ENCODE results near the gene DCP1A. TPM values are rescaled to one million over a fixed set of nuclear protein-coding genes. Genes with fewer than 3 reads are reported as not detected.

The DCP1A gene
- total RNA-seq, 4 donors from 2014 or later = 18.6 to 30.4 (median 23.4) TPM

- no peak for DNase-seq (ENCODE audit: low spot score)
- ATAC-seq (ENCODE audit: low FRiP score) = no peak
- TF ChIP-seq CTCF (IDR thresholded peaks at IDR 0.05) = no peak
Measured at GRCh38 chr3:53288214-53288613, 59.1 kb downstream of the DCP1A start.

DNA sequence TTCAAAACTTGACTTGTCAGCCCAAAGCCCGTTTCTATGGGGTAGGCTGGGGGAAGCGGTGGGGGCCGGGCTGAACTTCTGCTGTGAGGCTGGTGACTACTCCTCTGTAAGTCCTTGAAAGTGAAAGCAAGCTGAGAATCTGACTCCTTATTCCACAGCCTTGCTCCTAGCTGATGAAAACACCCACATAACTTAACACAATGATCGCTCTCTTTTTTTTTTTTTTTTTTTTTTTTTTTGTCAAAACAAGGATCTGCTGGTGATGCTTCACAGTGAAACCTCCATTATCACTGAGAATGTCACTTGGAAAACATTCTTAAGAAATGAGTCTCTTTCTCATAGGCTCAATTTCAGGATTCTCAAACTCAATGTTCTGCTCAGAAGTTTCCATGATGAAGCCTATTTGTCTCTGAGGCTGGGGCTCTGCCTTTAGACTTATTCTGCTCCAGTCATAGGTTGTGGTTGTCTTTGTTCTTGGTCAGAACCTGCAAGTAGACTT is 60.2 kb downstream of the DCP1A start:
- no peak for ATAC-seq (ENCODE audit: low FRiP score)
- DNase-seq (ENCODE audit: low spot score) = no peak
- no peak for TF ChIP-seq CTCF (IDR thresholded peaks at IDR 0.05)

DNA sequence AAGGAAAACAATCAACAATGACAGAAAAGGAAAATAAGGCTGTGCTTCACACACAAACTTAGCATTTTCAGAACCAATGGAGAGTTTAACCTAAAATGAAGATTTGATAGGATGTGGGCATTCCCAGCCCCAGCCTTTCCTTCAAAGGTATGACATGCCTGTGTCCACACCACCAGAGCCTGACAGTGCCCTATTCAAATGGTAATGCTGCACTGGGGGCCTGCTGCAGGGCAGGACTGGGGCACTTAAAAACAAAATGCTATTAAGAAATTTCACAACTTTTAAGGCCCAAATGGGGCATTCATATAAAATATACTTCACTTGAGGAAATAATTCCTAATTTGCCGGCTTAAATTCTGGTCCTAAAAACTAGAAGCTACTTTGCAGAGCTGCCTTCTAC is 60.6 kb downstream of the DCP1A start:
- no peak for ATAC-seq (ENCODE audit: low FRiP score)
- no peak for TF ChIP-seq CTCF (IDR thresholded peaks at IDR 0.05)

DNA sequence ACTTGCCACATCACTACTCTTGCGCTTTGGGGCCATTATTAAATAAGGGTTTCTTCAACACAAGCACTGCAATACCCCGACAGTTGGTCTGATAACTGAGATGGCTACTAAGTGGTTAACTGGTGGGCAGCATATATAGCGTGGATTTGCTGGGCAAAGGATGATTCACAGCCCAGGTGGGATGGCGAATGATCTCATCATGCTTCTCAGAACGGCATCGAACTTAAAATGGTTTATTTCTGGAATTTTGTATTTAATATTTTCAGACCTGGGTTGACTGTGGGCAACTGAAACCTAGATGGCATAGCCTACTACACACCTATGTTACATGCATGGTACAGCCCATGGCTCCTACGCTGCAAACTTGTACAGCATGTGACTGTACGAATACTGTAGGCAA is 64.8 kb downstream of the DCP1A start:
- TF ChIP-seq CTCF (IDR thresholded peaks at IDR 0.05) = no peak
- DNase-seq (ENCODE audit: low spot score) (no peak), ATAC-seq (ENCODE audit: low FRiP score) (no peak)

More for the DNA sequence above, 60.6 kb downstream of the DCP1A start:
- no peak for DNase-seq (ENCODE audit: low spot score)

GRCh38 chr3:53278667-53279066 is 68.7 kb downstream of the DCP1A start:
- no peak for TF ChIP-seq CTCF (IDR thresholded peaks at IDR 0.05)
- no peak for DNase-seq (ENCODE audit: low spot score)
- no peak for ATAC-seq (ENCODE audit: low FRiP score)

DNA sequence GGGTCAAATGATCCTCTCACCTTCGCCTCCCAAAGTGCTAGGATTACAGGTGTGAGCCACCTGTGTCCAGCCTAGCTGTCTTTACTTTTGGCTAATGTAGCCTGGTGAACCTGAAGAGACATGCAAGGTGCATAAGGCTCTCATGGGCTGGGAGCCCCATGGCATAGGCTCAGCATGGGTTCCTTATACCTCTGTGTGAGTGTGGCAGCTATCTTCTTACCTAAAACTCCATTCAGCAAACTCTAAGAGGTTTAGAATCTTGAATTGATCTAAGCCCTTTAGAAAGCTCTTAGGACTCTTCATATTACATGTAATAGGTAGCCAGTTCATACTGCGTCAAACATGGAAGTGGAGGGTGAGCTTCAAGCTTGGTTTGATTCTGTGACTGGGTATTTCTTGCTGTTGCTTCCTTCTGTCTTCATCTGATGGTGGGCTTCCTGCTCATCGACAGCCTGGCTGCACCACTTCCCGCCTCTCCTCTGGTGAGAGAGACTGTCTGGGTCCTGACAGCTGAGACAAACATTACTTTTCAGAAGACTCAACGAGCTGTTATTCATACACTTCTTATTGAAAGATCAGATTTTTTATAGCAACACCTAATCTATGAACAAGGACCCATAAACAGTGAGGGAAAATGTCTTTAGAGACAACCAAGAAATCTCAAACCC is 72.3 kb downstream of the DCP1A start:
- ATAC-seq (ENCODE audit: low FRiP score) = no peak
- no peak for TF ChIP-seq CTCF (IDR thresholded peaks at IDR 0.05)
- no peak for DNase-seq (ENCODE audit: low spot score)

GRCh38 chr3:53273146-53273670 is 74.1 kb downstream of the DCP1A start:
- DNase-seq (ENCODE audit: low spot score) (no peak), ATAC-seq (ENCODE audit: low FRiP score) (no peak)
- TF ChIP-seq CTCF (IDR thresholded peaks at IDR 0.05) = no peak

Measured in omental fat pad (tissue), 4 donors.